Epidermal melanocyte (primary cell): ENCODE measurements around the gene CCR2.

Experiments used
- DNase-seq: peaks from one replicate; pipeline ENCODE4 v3.0.0; 2011; ENCODE audit warnings: low spot score; ENCODE audit not compliant: insufficient read length

The CCR2 gene

DNA sequence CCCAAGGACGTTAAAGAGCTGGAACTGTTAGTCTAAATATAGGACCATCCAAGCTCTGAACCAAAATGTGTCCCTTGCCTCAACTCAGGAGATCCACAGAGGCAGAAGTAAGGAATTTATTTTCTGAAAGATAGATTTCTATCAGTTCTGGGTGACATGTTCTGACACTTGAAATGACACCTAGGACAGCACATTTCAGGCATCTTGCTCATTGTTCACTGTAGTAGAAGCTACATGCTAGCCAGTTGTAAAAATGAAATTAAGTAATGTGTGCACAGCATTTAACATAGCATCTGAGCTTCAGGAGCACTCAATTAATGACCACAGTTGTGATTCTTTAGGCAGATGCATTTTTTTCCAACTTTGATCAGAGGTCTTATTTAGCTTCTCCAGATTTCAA, 567 bp downstream of the CCR2 start:
- DNase-seq = no peak

DNA sequence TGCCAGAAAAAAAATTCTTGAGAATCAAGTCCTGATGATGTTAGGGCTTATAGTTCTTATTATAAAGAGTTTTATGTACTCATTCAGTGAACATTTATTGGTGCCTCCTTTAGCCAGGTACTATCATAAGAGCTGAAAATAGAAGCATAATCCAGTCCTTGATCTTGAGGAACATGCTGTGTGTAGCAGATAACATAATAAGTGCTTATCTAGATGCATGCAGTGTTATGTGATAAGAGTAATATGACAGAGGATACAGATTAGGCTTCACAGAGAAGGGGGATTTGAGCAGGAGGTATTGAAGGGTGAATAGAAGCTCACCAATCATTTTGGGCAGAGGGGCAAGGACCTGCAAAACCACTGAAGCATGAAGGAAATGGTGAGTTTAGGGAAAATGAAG, 1.1 kb downstream of the CCR2 start:
- no peak for DNase-seq

DNA sequence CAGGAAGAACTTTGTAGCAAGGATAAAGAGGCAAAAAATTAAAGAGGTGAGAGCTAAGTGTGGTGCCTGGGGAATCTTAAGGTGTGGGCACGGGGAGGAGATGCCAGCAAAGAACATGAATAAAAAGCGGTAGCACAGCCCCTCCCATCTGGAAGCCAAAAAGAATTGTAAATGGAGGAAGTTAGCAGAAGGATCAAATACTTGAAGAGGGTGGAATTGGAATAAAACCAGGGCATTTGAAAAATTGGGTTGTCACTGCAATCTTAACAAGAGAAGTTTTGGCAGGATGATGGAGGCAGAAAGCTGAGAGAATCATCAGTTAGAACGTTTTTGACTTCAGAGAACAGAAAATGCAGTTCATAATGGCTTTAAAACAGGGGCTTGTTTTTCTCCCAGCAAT, 2.4 kb downstream of the CCR2 start:
- DNase-seq = no peak

DNA sequence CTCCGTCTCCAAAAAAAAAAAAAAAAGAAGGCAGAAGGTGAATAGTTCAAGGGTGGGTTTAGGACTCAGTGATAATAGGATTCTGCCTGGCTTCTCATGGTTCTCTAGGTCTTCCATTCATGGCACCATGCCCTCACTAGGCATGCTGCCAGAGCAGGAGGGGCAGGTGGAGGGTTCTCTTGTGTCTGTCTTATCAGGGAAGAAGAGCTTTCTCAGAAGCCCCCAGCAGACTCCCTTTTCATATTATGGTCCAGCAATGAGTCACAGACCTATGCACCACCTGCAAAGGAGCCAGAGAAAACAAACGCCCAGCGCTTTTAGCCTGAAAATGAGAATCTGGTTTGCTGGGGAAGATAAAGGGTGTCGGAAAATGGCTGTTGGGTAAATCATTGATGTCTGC, 3.0 kb downstream of the CCR2 start:
- no peak for DNase-seq

DNA sequence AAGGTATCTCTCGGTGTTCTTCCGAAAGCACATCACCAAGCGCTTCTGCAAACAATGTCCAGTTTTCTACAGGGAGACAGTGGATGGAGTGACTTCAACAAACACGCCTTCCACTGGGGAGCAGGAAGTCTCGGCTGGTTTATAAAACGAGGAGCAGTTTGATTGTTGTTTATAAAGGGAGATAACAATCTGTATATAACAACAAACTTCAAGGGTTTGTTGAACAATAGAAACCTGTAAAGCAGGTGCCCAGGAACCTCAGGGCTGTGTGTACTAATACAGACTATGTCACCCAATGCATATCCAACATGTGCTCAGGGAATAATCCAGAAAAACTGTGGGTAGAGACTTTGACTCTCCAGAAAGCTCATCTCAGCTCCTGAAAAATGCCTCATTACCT, 4.6 kb downstream of the CCR2 start:
- no peak for DNase-seq

DNA sequence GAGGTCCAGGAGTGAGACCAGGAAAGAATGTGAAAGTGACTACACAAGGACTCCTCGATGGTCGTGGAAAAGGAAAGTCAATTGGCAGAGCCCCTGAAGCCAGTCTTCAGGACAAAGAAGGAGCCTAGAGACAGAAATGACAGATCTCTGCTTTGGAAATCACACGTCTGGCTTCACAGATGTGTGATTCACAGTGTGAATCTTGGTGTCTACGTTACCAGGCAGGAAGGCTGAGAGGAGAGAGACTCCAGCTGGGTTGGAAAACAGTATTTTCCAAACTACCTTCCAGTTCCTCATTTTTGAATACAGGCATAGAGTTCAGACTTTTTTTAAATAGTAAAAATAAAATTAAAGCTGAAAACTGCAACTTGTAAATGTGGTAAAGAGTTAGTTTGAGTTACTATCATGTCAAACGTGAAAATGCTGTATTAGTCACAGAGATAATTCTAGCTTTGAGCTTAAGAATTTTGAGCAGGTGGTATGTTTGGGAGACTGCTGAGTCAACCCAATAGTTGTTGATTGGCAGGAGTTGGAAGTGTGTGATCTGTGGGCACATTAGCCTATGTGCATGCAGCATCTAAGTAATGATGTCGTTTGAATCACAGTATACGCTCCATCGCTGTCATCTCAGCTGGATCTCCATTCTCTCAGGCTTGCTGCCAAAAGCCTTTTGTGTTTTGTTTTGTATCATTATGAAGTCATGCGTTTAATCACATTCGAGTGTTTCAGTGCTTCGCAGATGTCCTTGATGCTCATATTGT, 6.0 kb downstream of the CCR2 start:
- no peak for DNase-seq

DNA sequence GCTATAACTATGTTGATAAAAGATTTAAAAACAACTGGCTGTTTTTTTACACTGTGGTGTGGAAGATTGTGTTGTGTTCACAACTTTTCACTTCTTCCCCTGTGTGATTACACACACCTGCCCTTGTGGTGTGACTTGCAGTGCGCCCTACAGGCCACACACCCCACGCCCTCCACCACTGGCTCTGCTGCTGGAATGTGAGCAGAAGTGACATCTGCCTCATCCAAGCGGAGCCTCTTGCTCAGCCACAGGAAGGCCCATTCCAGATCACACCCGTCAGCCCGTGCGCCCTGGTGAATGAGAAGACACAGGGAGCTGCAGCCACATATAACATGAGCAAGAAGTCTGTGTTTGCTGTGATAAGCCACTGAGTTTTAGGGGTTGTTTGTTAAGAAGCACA, 7.0 kb downstream of the CCR2 start:
- no peak for DNase-seq

DNA sequence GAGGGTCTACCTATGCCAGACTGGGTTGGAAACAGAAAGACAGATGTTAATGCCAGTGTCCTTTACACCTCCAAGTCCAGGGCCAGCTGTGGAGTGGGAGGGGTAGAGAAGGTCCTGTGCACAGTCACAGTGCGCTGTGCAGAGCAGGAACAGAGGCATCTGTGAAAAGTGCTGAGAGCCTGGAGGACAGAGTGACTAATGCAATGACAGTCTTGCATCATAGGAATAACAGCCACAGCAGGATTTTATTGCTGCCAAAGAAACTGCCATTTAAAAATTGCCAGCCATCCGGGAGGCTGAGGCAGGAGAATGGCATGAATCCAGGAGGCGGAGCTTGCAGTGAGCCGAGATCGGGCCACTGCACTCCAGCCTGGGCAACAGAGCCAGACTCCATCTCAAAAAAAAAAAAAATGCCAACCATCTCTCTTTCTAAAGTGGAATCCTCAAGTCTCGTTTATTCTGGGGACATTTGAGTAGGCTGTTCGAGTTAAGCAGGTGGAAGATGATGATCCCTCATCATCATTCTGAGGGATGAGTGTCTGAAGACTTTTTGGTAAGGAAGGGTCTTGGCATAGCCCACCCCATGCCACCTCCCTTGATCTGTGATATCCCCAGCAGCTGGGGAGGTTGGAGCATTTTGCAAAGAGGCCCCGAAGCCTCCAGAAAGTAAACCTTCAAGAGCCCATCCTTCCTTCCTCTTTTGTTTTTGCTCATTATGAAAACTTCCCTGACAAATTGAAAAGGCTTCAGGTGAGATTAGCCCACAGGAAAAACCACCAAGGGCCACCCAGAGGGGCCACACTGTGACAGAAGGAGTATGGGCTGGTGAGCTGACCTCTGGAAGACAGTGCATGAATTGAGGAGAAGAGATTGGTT, 7.7 kb downstream of the CCR2 start:
- peak; percentile 30 for DNase-seq

DNA sequence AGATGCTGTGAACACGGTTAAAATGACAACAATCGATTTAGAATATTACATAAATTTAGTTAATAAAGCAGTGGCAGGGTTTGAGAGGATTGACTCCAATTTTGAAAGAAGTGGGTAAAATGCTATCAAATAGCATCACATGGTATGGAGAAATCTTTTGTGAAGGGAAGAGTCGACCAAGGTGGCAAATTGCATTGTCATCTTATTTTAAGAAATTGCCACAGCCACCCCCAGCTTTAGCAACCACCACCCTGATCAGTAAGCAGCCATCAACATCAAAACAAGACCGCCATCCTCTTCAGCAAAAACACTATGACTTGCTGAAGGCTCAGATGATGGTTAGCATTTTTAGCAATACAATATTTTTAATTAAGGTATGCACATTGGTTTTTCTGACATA, 11.1 kb downstream of the CCR2 start:
- no peak for DNase-seq

DNA sequence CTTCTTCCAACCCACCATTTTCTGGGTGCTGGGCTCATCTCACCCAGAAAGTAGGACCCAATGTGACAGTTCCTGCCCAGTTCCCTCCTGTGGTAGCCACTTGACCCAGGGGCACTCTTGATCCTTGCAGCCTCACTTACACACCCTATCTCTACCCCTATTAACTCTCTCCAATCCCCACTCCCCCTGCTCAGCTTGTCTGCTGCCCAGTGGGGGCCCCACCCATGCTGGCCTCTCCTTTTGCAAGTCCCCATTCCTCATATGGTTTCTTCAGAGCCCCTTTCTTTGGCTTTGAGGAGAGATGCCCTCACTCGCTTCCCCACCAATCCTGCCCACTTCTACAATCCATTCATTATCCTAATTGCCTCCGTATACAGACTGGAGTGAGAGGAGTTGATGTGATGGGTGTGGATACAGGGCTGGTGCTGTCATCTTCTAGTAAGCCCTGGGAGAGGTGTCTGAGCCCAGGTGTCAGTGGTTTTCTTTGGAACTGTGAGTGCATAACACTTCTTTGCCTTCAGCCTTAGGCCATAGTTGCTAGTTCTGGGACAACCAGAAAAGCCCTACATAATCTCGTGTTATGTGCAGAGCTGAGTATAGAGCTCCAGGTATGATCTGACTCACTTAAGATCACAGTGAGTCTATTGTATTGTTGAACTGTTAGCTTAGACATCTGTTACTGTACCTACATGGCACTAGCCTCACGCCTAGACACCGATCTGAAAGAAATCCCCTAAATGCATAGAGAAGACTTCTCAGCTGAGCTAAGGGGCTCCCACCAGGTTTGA, 12.0 kb downstream of the CCR2 start:
- DNase-seq = no peak

DNA sequence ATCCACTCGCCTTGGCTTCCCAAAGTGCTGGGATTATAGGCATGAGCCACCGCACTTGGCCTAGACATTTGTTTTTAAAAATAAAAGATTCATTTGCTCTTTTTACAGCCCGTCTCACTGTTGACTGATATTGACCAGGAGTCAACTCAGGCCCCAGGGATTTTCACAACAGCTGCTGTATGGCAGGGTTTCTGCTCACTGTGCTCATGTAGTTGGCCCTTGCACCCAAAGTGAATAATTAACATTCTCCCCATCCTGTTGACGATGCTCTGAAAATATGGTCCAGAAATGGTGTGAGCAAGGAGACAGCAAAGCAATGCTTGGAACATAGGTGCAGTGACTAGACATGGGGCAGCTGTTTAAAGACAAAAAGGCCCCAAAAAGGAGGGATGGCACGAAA, 13.9 kb downstream of the CCR2 start:
- DNase-seq = no peak

DNA sequence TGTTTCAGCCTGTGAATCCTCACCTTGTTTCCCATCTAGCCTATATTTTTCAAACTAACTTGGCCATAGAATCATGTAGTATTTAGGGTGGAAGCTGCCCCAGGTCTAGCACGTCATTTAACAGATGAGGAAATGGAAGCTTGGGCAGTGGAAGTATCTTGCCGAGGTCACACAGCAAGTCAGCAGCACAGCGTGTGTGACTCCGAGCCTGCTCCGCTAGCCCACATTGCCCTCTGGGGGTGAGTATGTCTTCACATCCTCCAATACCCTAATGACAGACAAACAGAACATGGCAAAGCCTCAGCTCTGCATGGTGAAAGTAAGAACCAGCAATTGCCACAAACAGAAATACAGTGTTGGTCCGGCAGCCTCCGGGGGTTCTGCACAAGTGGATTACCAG, 14.7 kb downstream of the CCR2 start:
- DNase-seq = no peak

DNA sequence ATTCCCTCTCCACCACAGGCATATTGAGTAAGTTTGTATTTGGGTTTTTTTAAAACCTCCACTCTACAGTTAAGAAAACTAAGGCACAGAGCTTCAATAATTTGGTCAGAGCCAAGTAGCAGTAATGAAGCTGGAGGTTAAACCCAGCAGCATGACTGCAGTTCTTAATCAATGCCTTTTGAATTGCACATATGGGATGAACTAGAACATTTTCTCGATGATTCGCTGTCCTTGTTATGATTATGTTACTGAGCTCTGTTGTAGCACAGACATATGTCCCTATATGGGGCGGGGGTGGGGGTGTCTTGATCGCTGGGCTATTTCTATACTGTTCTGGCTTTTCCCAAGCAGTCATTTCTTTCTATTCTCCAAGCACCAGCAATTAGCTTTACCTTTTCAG, 15.2 kb downstream of the CCR2 start:
- no peak for DNase-seq

DNA sequence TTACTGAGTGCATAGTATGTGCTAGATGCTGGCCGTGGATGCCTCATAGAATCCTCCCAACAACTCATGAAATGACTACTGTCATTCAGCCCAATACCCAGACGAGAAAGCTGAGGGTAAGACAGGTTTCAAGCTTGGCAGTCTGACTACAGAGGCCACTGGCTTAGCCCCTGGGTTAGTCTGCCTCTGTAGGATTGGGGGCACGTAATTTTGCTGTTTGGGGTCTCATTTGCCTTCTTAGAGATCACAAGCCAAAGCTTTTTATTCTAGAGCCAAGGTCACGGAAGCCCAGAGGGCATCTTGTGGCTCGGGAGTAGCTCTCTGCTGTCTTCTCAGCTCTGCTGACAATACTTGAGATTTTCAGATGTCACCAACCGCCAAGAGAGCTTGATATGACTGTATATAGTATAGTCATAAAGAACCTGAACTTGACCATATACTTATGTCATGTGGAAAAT, 15.8 kb downstream of the CCR2 start:
- no peak for DNase-seq

DNA sequence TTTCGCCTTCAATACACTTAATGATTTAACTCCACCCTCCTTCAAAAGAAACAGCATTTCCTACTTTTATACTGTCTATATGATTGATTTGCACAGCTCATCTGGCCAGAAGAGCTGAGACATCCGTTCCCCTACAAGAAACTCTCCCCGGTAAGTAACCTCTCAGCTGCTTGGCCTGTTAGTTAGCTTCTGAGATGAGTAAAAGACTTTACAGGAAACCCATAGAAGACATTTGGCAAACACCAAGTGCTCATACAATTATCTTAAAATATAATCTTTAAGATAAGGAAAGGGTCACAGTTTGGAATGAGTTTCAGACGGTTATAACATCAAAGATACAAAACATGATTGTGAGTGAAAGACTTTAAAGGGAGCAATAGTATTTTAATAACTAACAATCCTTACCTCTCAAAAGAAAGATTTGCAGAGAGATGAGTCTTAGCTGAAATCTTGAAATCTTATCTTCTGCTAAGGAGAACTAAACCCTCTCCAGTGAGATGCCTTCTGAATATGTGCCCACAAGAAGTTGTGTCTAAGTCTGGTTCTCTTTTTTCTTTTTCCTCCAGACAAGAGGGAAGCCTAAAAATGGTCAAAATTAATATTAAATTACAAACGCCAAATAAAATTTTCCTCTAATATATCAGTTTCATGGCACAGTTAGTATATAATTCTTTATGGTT, 17.1 kb downstream of the CCR2 start, which contains the start of gene CCR5:
CCR5 (plus strand) TSS at position 108 of the 680 bp plus-strand sequence. CDS start 1,957 bp downstream, outside the sequence.
- no peak for DNase-seq

DNA sequence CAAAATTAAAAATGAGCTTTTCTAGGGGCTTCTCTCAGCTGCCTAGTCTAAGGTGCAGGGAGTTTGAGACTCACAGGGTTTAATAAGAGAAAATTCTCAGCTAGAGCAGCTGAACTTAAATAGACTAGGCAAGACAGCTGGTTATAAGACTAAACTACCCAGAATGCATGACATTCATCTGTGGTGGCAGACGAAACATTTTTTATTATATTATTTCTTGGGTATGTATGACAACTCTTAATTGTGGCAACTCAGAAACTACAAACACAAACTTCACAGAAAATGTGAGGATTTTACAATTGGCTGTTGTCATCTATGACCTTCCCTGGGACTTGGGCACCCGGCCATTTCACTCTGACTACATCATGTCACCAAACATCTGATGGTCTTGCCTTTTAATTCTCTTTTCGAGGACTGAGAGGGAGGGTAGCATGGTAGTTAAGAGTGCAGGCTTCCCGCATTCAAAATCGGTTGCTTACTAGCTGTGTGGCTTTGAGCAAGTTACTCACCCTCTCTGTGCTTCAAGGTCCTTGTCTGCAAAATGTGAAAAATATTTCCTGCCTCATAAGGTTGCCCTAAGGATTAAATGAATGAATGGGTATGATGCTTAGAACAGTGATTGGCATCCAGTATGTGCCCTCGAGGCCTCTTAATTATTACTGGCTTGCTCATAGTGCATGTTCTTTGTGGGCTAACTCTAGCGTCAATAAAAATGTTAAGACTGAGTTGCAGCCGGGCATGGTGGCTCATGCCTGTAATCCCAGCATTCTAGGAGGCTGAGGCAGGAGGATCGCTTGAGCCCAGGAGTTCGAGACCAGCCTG, 17.8 kb downstream of the CCR2 start:
- DNase-seq = no peak

DNA sequence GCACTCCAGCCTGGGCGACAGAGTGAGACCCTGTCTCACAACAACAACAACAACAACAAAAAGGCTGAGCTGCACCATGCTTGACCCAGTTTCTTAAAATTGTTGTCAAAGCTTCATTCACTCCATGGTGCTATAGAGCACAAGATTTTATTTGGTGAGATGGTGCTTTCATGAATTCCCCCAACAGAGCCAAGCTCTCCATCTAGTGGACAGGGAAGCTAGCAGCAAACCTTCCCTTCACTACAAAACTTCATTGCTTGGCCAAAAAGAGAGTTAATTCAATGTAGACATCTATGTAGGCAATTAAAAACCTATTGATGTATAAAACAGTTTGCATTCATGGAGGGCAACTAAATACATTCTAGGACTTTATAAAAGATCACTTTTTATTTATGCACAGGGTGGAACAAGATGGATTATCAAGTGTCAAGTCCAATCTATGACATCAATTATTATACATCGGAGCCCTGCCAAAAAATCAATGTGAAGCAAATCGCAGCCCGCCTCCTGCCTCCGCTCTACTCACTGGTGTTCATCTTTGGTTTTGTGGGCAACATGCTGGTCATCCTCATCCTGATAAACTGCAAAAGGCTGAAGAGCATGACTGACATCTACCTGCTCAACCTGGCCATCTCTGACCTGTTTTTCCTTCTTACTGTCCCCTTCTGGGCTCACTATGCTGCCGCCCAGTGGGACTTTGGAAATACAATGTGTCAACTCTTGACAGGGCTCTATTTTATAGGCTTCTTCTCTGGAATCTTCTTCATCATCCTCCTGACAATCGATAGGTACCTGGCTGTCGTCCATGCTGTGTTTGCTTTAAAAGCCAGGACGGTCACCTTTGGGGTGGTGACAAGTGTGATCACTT, 18.8 kb downstream of the CCR2 start:
- no peak for DNase-seq

DNA sequence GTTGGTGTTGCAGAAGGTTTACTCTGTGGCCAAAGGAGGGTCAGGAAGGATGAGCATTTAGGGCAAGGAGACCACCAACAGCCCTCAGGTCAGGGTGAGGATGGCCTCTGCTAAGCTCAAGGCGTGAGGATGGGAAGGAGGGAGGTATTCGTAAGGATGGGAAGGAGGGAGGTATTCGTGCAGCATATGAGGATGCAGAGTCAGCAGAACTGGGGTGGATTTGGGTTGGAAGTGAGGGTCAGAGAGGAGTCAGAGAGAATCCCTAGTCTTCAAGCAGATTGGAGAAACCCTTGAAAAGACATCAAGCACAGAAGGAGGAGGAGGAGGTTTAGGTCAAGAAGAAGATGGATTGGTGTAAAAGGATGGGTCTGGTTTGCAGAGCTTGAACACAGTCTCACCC, 20.8 kb downstream of the CCR2 start:
- no peak for DNase-seq

DNA sequence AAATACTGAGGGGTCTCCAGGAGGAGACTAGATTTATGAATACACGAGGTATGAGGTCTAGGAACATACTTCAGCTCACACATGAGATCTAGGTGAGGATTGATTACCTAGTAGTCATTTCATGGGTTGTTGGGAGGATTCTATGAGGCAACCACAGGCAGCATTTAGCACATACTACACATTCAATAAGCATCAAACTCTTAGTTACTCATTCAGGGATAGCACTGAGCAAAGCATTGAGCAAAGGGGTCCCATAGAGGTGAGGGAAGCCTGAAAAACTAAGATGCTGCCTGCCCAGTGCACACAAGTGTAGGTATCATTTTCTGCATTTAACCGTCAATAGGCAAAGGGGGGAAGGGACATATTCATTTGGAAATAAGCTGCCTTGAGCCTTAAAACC, 21.3 kb downstream of the CCR2 start:
- no peak for DNase-seq
